Stimulated activated CD4-positive, alpha-beta T cell treated with anti-CD3 and anti-CD28 coated beads, TNF-alpha, amount 100 ng/mL, for 48 hours (primary cell): Measurements from ENCODE around the gene USP44.

Experiments
- DNase-seq, 3 donors: peaks; one replicate each; pipeline ENCODE4 v3.0.0-alpha.2; 2020; ENCODE audit warnings: low read depth in 3 of 3

Gene USP44

GRCh38 chr12:95548539-95549391 is 2.5 kb downstream of the USP44 start:
- peak; percentile 17 to 65 (median 21) for DNase-seq

GRCh38 chr12:95548056-95548538 is 3.2 kb downstream of the USP44 start:
- DNase-seq, result no peak

- DNase-seq, result no peak
Measured at GRCh38 chr12:95547522-95548055, 3.7 kb downstream of the USP44 start.

GRCh38 chr12:95546491-95546813 is 4.8 kb downstream of the USP44 start:
- no peak for DNase-seq

GRCh38 chr12:95545731-95546490 is 5.4 kb downstream of the USP44 start:
- no peak for DNase-seq

GRCh38 chr12:95545303-95545702 is 6.0 kb downstream of the USP44 start:
- DNase-seq, result no peak

- DNase-seq, result no peak
Measured at GRCh38 chr12:95544756-95545155, 6.5 kb downstream of the USP44 start.

GRCh38 chr12:95543305-95543704 is 8.0 kb downstream of the USP44 start:
- DNase-seq, result no peak

GRCh38 chr12:95541436-95541835 is 9.8 kb downstream of the USP44 start:
- no peak for DNase-seq

- no peak for DNase-seq
Measured at GRCh38 chr12:95538656-95539055, 12.6 kb downstream of the USP44 start.

- DNase-seq, result no peak
Measured at GRCh38 chr12:95538006-95538405, 13.3 kb downstream of the USP44 start.

GRCh38 chr12:95533985-95534384 is 17.3 kb downstream of the USP44 start:
- no peak for DNase-seq

- DNase-seq, result peak in 2 of 3 donors; percentile 9 to 27
Measured at GRCh38 chr12:95532851-95533250, 18.4 kb downstream of the USP44 start.

GRCh38 chr12:95529693-95530225 is 21.5 kb downstream of the USP44 start:
- no peak for DNase-seq

GRCh38 chr12:95528431-95528830 is 22.8 kb downstream of the USP44 start:
- DNase-seq, result no peak

GRCh38 chr12:95522692-95523091 is 28.6 kb downstream of the USP44 start:
- DNase-seq, result no peak

GRCh38 chr12:95520816-95521215 is 30.5 kb downstream of the USP44 start:
- no peak for DNase-seq

- DNase-seq, result no peak
Measured at GRCh38 chr12:95518944-95519343, 32.3 kb downstream of the USP44 start.

GRCh38 chr12:95517246-95517645 is 34.0 kb downstream of the USP44 start:
- no peak for DNase-seq

GRCh38 chr12:95516757-95517156 is 34.5 kb downstream of the USP44 start:
- no peak for DNase-seq

GRCh38 chr12:95515197-95515596 is 36.1 kb downstream of the USP44 start:
- DNase-seq, result no peak

GRCh38 chr12:95513599-95513998 is 37.7 kb downstream of the USP44 start:
- no peak for DNase-seq
